H1 (cell line): ENCODE measurements around the gene ALOX12. TPM values are rescaled to one million over a fixed set of nuclear protein-coding genes. Genes with fewer than 3 reads are reported as not detected.

Experiments
- CTCF ChIA-PET: fragments of 300-600 bp; sonication (Branson Sonifier 250); formaldehyde crosslinking; loops from one replicate; lab custom pipeline; 2021; ENCODE audit not compliant: partially characterized antibody; lab: Charles Lee
- POLR2A ChIA-PET: fragments of 300-600 bp; sonication (Branson Sonifier 250); formaldehyde crosslinking; loops from one replicate; lab custom pipeline; 2021; ENCODE audit warnings: inconsistent platforms; ENCODE audit not compliant: partially characterized antibody; lab: Charles Lee
- DNase-seq, 2 experiments: peaks; one replicate each; pipeline versions ENCODE4 v3.0.0 to v3.0.0-alpha.2; 2010 to 2022; ENCODE audit warnings: low spot score in 2 of 2, low read depth in 1 of 2, mixed read lengths in 1 of 2
- FAIRE-seq: peaks from 2 replicates; lab custom pipeline; 2011; peaks lifted over from hg19 to GRCh38; lab: Jason Lieb, UNC
- H2AFZ ChIP-seq: 2 replicates; pipeline ENCODE4 v1.8.1; 2012; ENCODE audit warnings: low read length, inconsistent platforms
- H2AK5ac ChIP-seq: 2 replicates; pipeline ENCODE4 v1.6.1; 2013; ENCODE audit warnings: low read depth, low read length
- H2BK120ac ChIP-seq: replicated peaks from 2 replicates; pipeline ENCODE3; 2013; ENCODE audit warnings: low read depth, low read length, inconsistent platforms
- H2BK12ac ChIP-seq: 2 replicates; pipeline ENCODE4 v1.6.1; 2013; ENCODE audit warnings: low read depth, low read length
- H2BK15ac ChIP-seq: 2 replicates; pipeline ENCODE4 v1.6.1; 2013; ENCODE audit warnings: low read length
- H2BK20ac ChIP-seq: 2 replicates; pipeline ENCODE4 v1.6.1; 2013; ENCODE audit warnings: low read length
- H2BK5ac ChIP-seq: 2 replicates; pipeline ENCODE4 v1.6.1; 2013; ENCODE audit warnings: low read depth, low read length
- H3K14ac ChIP-seq: 2 replicates; pipeline ENCODE4 v1.6.1; 2013; ENCODE audit warnings: inconsistent platforms; ENCODE audit not compliant: insufficient read length
- H3K18ac ChIP-seq: 2 replicates; pipeline ENCODE4 v1.6.1; 2013; ENCODE audit warnings: low read length; ENCODE audit errors: extremely low read depth
- H3K23ac ChIP-seq: 2 replicates; pipeline ENCODE4 v1.6.1; 2013; ENCODE audit warnings: inconsistent platforms; ENCODE audit not compliant: insufficient read length
- H3K23me2 ChIP-seq: 2 replicates; pipeline ENCODE4 v1.6.1; 2013; ENCODE audit warnings: low read depth, low read length
- H3K27ac ChIP-seq: 2 replicates; pipeline ENCODE4 v1.6.1; 2011; ENCODE audit warnings: low read depth, low read length, inconsistent platforms
- H3K27me3 ChIP-seq, 4 experiments: replicated peaks in 1 of 4; 1 replicate in 1 of 4; 2 replicates in 3 of 4; pipeline versions ENCODE4 v1.6.1 to v1.8.1; 2011 to 2013; ENCODE audit warnings: low read length in 3 of 4, mild to moderate bottlenecking in 3 of 4, inconsistent platforms in 2 of 4, mixed read lengths in 2 of 4, moderate library complexity in 1 of 4; ENCODE audit not compliant: control insufficient read depth in 3 of 4, insufficient read depth in 3 of 4; ENCODE audit errors: extremely low read depth in 1 of 4
- H3K36me3 ChIP-seq, 4 experiments: 2 replicates each; pipeline versions ENCODE4 v1.6.1 to v1.8.1; 2011 to 2013; ENCODE audit warnings: mild to moderate bottlenecking in 4 of 4, low read length in 3 of 4, moderate library complexity in 2 of 4, control low read depth in 1 of 4, inconsistent platforms in 1 of 4; ENCODE audit not compliant: insufficient read depth in 4 of 4, control insufficient read depth in 2 of 4
- H3K4ac ChIP-seq: replicated peaks from 2 replicates; pipeline ENCODE3; 2013; ENCODE audit warnings: low read length, low read depth, mixed read lengths, inconsistent platforms; ENCODE audit not compliant: insufficient read length
- H3K4me1 ChIP-seq, 4 experiments: replicated peaks in 1 of 4; 1 replicate in 1 of 4; 2 replicates in 3 of 4; pipeline versions ENCODE4 v1.6.1 to v1.8.1; 2011 to 2013; ENCODE audit warnings: low read length in 3 of 4, inconsistent platforms in 2 of 4, mixed read lengths in 1 of 4; ENCODE audit not compliant: insufficient read depth in 4 of 4, control insufficient read depth in 3 of 4
- H3K4me2 ChIP-seq, 2 experiments: 2 replicates each; pipeline versions ENCODE4 v1.6.1 to v1.8.1; 2011 to 2013; ENCODE audit warnings: low read depth in 2 of 2, low read length in 2 of 2, control low read depth in 1 of 2, inconsistent platforms in 1 of 2, mild to moderate bottlenecking in 1 of 2; ENCODE audit not compliant: insufficient read depth in 1 of 2
- H3K4me3 ChIP-seq, 4 experiments: fragments of 200-600, 300-600 bp in 1 of 4; sonication (generic), shearing (Covaris generic), sonication (Bioruptor Twin) in 1 of 4; 2 replicates each; pipeline versions ENCODE4 v1.5.1 to v1.8.1; 2011 to 2016; ENCODE audit warnings: low read length in 4 of 4, low read depth in 3 of 4, control low read depth in 2 of 4, inconsistent platforms in 2 of 4, mild to moderate bottlenecking in 2 of 4, mixed read lengths in 1 of 4, moderate library complexity in 1 of 4; ENCODE audit not compliant: insufficient read depth in 2 of 4; ENCODE audit errors: extremely low read depth in 1 of 4
- H3K56ac ChIP-seq: replicated peaks from 2 replicates; pipeline ENCODE3; 2013; ENCODE audit warnings: low read depth, mild to moderate bottlenecking, mixed read lengths, low read length, inconsistent platforms; ENCODE audit not compliant: insufficient read length
- H3K79me1 ChIP-seq: 2 replicates; pipeline ENCODE4 v1.6.1; 2013; ENCODE audit warnings: low read depth, low read length, control low read depth
- H3K79me2 ChIP-seq, 2 experiments: 2 replicates each; pipeline versions ENCODE4 v1.6.1 to v1.8.1; 2012 to 2013; ENCODE audit warnings: low read length in 2 of 2, mild to moderate bottlenecking in 2 of 2, inconsistent platforms in 1 of 2; ENCODE audit not compliant: insufficient read depth in 2 of 2, control insufficient read depth in 1 of 2
- H3K9ac ChIP-seq, 4 experiments: replicated peaks in 1 of 4; 1 replicate in 1 of 4; 2 replicates in 3 of 4; pipeline versions ENCODE4 v1.6.1 to v1.8.1; 2011 to 2013; ENCODE audit warnings: low read depth in 3 of 4, low read length in 3 of 4, control low read depth in 2 of 4, mild to moderate bottlenecking in 2 of 4, moderate library complexity in 2 of 4, inconsistent platforms in 1 of 4; ENCODE audit errors: extremely low read depth in 1 of 4
- H3K9me3 ChIP-seq, 2 experiments: 2 replicates each; pipeline versions ENCODE4 v1.6.1 to v1.8.1; 2012 to 2013; ENCODE audit warnings: mild to moderate bottlenecking in 2 of 2, moderate library complexity in 2 of 2, control low read depth in 1 of 2, inconsistent platforms in 1 of 2, low read depth in 1 of 2, low read length in 1 of 2, mixed read lengths in 1 of 2; ENCODE audit not compliant: insufficient read depth in 2 of 2
- H4K20me1 ChIP-seq, 2 experiments: replicated peaks in 1 of 2; 2 replicates each; pipeline versions ENCODE3 to v1.8.1; 2011 to 2013; ENCODE audit warnings: inconsistent platforms in 2 of 2, low read length in 2 of 2, mild to moderate bottlenecking in 1 of 2; ENCODE audit not compliant: insufficient read depth in 2 of 2, control insufficient read depth in 1 of 2
- H4K5ac ChIP-seq: 2 replicates; pipeline ENCODE4 v1.6.1; 2013; ENCODE audit warnings: low read length, low read depth, mixed read lengths, inconsistent platforms; ENCODE audit not compliant: insufficient read length
- H4K8ac ChIP-seq: 2 replicates; pipeline ENCODE4 v1.8.0; 2013; ENCODE audit warnings: mild to moderate bottlenecking, moderate library complexity, low read length, inconsistent platforms; ENCODE audit not compliant: insufficient read depth; ENCODE audit errors: extremely low read depth
- H4K91ac ChIP-seq: replicated peaks from 2 replicates; pipeline ENCODE3; 2013; ENCODE audit warnings: low read length, mixed read lengths, inconsistent platforms; ENCODE audit not compliant: insufficient read length
- WGBS, 2 experiments: shearing (Covaris generic) in 1 of 2; methylation state at CpG; one replicate each; pipeline versions ENCODE4 v1.1.6 to v1.1.7; 2013 to 2015; ENCODE audit warnings: low lambda C conversion rate in 2 of 2, mixed read lengths in 2 of 2, inconsistent platforms in 1 of 2, low coverage in 1 of 2, missing lambda C conversion rate in 1 of 2; ENCODE audit not compliant: insufficient replicate concordance in 2 of 2, insufficient coverage in 1 of 2, insufficient read length in 1 of 2; ENCODE audit errors: extremely low coverage in 1 of 2, missing lambda C conversion rate in 1 of 2; 5-methylcytosine and 5-hydroxymethylcytosine counted together
- polyA plus RNA-seq, 7 experiments: library from polyadenylated mRNA; depleted of rRNA in 3 of 7; stranded (reverse) in 5 of 7; unstranded in 2 of 7; fragments of >200 nt in 5 of 7; fragments of 200-250 nt in 2 of 7; gene quantifications; 1 replicate in 5 of 7; 2 replicates in 1 of 7; 4 replicates in 1 of 7; pipeline versions ENCODE4 v1.2.1 to v1.2.3, GENCODE V29; 2011 to 2013; ENCODE audit warnings: missing spikeins in 2 of 7, mixed read lengths in 2 of 7
- total RNA-seq: library from RNA; stranded (reverse); fragmentation: NEBNext Ultra II Directional; extraction: Animal tissue kit (Norgen Biotek cat#: 25700); gene quantifications from 2 replicates; pipeline ENCODE4 v1.2.1, GENCODE V29; 2021
- TF ChIP-seq, protein P1 (sequence below): IDR thresholded peaks from 2 replicates; pipeline ENCODE4 v1.6.1; 2011; ENCODE audit warnings: low read depth, mild to moderate bottlenecking, low read length; ENCODE audit not compliant: insufficient read depth

Gene ALOX12
- total and polyA plus RNA-seq, 2 of the 8 experiments (the other 6 are each of a cell fraction or from before 2014, with no cell fraction given), result 1.4 to 2.0 TPM

DNA sequence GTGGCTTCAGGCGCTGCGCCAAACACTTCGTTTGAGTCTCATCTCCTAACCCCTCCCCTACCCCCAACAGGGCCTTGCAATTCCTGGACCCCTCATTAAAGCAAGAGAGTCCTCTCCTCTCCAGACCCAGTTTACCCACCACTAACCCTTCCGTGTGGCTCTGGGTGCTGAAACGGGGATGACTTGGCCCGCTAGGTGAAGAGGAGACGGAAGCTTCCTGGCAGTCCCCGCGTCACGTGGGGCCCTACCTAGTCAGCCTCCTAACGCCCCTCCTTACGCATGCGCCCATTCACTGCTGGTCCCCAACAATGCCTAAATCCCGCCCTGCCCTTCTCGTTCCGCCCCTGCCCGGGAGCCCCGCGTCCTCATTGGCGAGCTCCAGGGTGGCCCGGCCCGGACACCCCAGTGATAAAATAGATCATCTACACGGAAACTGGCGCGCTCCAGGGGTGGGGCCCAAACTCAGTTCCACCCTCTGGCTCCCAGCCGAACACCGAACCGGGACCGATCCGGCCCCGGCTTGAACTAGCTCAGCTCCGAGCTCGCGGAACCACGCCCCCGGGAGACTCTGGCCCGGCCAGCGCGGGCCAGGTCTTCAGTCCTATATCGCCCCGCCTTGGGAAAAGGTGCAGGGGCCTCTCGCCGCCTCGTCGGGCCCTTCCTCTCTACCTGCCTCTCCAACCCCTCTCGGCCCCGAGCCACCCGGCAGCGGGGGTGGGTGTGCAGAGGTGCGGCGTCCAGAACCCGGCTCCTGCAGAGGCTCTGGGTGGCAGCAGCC lies 39.9 kb downstream of the ALOX12 start, which contains the start of gene SLC16A13:
Gene SLC16A13, plus strand, starts transcription at position 425 of the 778 bp plus-strand sequence. CDS start 368 bp downstream, outside the sequence.
- POLR2A ChIA-PET, result interaction anchor here (0.6 to 1.5 kb wide), 8 partner anchors 9 to 973 kb away, joined by 3 to 15 read pairs (median 4); no protein-coding TSS in a partner anchor
- 3% methylated on average over 52 of the region's 52 CpGs; no CpG with 5 or more reads in 1 of the 2 experiments for WGBS, 2 experiments
- Histone ChIP-seq H2BK12ac (peak within 1 kb of the TSS; percentile 39; the same call in 1 of the 2 replicates), H2BK120ac (peak within 1 kb of the TSS; percentile 5), H3K79me2 (no peaks in the 10 kb centered on the region), H3K4ac (peak within 1 kb of the TSS; percentile 81), H3K4me3 (peak within 1 kb of the TSS; percentile 78 to 88 (median 84)), H3K23me2 (peaks cover 11% of the 10 kb centered on the region; the same call in 1 of the 2 replicates), H4K5ac (peak within 1 kb of the TSS; percentile 17), H2AFZ (peak within 1 kb of the TSS; percentile 68), H3K14ac (peak within 1 kb of the TSS; percentile 50), H3K36me3 (no peaks in the 10 kb centered on the region), H3K23ac (no peak within 1 kb of the TSS), H3K4me1 (peaks cover 1 to 9% (median 4%) of the 10 kb centered on the region in 4 experiments; a peak in 4 of 7 replicates), H3K4me2 (peak within 1 kb of the TSS; percentile 69 to 80), H4K20me1 (peaks cover 0 to 7% of the 10 kb centered on the region in 2 experiments), H4K91ac (peak within 1 kb of the TSS; percentile 76), H3K79me1 (no peaks in the 10 kb centered on the region), H3K56ac (peak within 1 kb of the TSS; percentile 82), H2BK15ac (no peak within 1 kb of the TSS), H3K27ac (peak within 1 kb of the TSS; percentile 48; the same call in 1 of the 2 replicates), H3K27me3 (no peaks in the 10 kb centered on the region), H2BK5ac (peak within 1 kb of the TSS; percentile 86), H2BK20ac (no peak within 1 kb of the TSS), H3K18ac (peak within 1 kb of the TSS; percentile 71), H4K8ac (peak within 1 kb of the TSS; percentile 40), H3K9ac (peak within 1 kb of the TSS; percentile 46 to 71 (median 67)), H3K9me3 (no peaks in the 10 kb centered on the region), H2AK5ac (no peak within 1 kb of the TSS)
- CTCF ChIA-PET, result interaction anchor here (0.7 to 1.6 kb wide), 8 partner anchors 10 to 194 kb away, joined by 3 to 8 read pairs (median 4); no protein-coding TSS in a partner anchor
- FAIRE-seq (peak; percentile 76), DNase-seq (peak; percentile 92 to 94)
- TF ChIP-seq, protein P1, sequence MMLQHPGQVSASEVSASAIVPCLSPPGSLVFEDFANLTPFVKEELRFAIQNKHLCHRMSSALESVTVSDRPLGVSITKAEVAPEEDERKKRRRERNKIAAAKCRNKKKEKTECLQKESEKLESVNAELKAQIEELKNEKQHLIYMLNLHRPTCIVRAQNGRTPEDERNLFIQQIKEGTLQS, result peak; percentile 84; the same call in 1 of the 2 replicates
